ENCODE data around the gene RFTN1. TPM values are rescaled to one million over a fixed set of nuclear protein-coding genes. Genes with fewer than 3 reads are reported as not detected.

RFTN1 gene
- total RNA-seq, 1 experiment from 2014 or later = 2.2 TPM

DNA sequence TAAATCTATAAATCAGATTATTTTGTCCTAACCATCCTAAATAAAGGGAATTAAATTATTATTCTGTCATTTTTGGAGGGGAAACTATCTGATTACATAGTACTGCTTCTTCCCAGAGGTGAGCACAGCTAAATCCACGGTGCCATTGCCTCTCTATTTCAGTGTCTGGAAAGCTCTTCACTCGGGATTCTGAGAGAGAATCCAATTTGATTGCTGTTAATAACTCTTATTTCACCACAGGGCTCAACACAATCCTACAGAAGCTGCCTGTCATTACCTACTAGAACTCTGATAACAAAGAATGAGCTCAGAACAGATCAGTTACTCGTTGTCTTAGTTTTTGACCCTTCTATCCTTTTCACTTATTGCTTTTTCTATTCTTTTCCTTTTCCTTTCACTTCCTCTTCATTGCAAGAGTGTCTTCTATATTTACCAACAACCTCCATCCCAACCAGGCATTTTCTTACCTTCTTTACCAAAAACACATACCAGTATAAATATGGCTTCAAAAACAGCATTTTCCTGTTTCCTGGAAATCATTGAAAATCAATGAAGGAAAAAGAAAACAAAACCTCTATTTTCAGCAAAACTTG is 218.1 kb downstream of the RFTN1 start:
- H4K20me1 ChIP-seq (ENCODE audit: control insufficient read depth, insufficient read depth, insufficient read length) = no peaks in the 10 kb centered on the region
- no peak overlapping the region for H2AK5ac ChIP-seq (ENCODE audit: insufficient read length, low read length)
- DNase-seq = no peak
- no peak overlapping the region for H3T11ph ChIP-seq (ENCODE audit: low read length)
- no peak overlapping the region for H3K14ac ChIP-seq (ENCODE audit: insufficient read depth, low read length)
- no peaks in the 10 kb centered on the region for H3K79me2 ChIP-seq (ENCODE audit: insufficient read depth, low read length)
- H2BK15ac ChIP-seq (ENCODE audit: low read depth, low read length) = no peak overlapping the region
- TF ChIP-seq CTCF (conservative IDR thresholded peaks at IDR 0.05) = no peak
- H3K4me2 ChIP-seq (ENCODE audit: insufficient read depth, insufficient read length, low read length) = no peak overlapping the region
- no peak overlapping the region for H4K5ac ChIP-seq (ENCODE audit: insufficient read length, low read depth, low read length)
- no peaks in the 10 kb centered on the region for H3K27me3 ChIP-seq (ENCODE audit: insufficient read depth, low read length)
- Mint-ChIP-seq H3K4me1 (peaks cover 0 to 5% of the 10 kb centered on the region in 2 experiments; a peak in 2 of 4 replicates), H3K27ac (peak overlapping the region in 1 of 3 experiments; percentile 20; a peak in 2 of 7 replicates), H3K4me3 (no peak overlapping the region), H3K27me3 (ENCODE audit: low read depth) (no peaks in the 10 kb centered on the region), H3K36me3 (ENCODE audit: insufficient read depth in 1 of 3, low read depth in 3 of 3) (peaks cover 42 to 64% (median 44%) of the 10 kb centered on the region in 3 experiments), H3K9me3 (peaks cover 3 to 9% of the 10 kb centered on the region in 2 experiments; a peak in 4 of 5 replicates)
- no peak overlapping the region for H3K9ac ChIP-seq (ENCODE audit: extremely low read depth, insufficient read length, low read length)
- no peaks in the 10 kb centered on the region for H3K23me2 ChIP-seq (ENCODE audit: insufficient read length, low read depth, low read length, poor library complexity, severe bottlenecking)
- H3K4ac ChIP-seq (ENCODE audit: low read depth, low read length) = no peak overlapping the region
- H3K4me1 ChIP-seq (ENCODE audit: insufficient read depth, low read length) = no peaks in the 10 kb centered on the region
- H2BK120ac ChIP-seq (ENCODE audit: low read depth, low read length, poor library complexity, severe bottlenecking) = no peak overlapping the region
- no peak overlapping the region for H3K23ac ChIP-seq (ENCODE audit: insufficient read length, low read depth, low read length)
- no peak overlapping the region for H3K18ac ChIP-seq (ENCODE audit: insufficient read length, low read depth, low read length)
- H2BK20ac ChIP-seq (ENCODE audit: low read depth, low read length, poor library complexity, severe bottlenecking) = no peak overlapping the region
- H3K27ac ChIP-seq (ENCODE audit: insufficient read length, low read depth, low read length) = no peak overlapping the region
- no peak overlapping the region for H2BK12ac ChIP-seq (ENCODE audit: insufficient read length, low read depth, low read length)
- no peak overlapping the region for H4K8ac ChIP-seq (replicated peaks; ENCODE audit: insufficient read length, low read depth, low read length)
- H2AFZ ChIP-seq (ENCODE audit: low read length) = no peak overlapping the region
- WGBS (ENCODE audit: extremely low coverage, insufficient read length, low lambda C conversion rate) = no CpG with 5 or more reads among the region's 3 CpGs
- no peaks in the 10 kb centered on the region for H3K9me3 ChIP-seq (ENCODE audit: control insufficient read depth, low read depth, low read length)
- H3K79me1 ChIP-seq (ENCODE audit: insufficient read depth, low read depth, low read length, poor library complexity, severe bottlenecking) = no peaks in the 10 kb centered on the region
- H3K56ac ChIP-seq (ENCODE audit: insufficient read length, low read depth, low read length) = no peak overlapping the region
- no peak overlapping the region for H4K91ac ChIP-seq (ENCODE audit: insufficient read length, low read depth, low read length)
- no peak overlapping the region for H2BK5ac ChIP-seq (ENCODE audit: insufficient read length, low read length)
